Measurements from ENCODE around the gene TRAPPC8. TPM values are rescaled to one million over a fixed set of nuclear protein-coding genes. Genes with fewer than 3 reads are reported as not detected.

TRAPPC8 gene
- total RNA-seq, 1 donor from 2014 or later, result 51.5 TPM

DNA sequence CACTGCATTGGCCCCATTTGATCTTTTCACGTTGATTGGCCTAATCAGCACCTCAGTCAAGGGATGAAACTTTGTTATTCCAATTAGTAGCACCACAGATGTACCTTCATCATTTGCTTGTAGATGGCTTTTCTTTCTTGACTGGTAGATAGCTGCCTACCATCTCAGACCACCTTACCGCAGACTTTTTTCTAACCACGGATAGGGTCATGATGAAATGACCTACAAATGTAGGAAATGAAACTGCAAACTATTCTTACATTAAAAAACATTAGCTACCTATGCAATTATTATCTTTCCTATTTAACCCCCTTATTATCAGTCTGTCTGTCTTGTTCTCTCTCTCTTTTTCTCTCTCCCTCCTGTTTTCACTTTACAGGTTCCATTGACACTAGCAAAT lies 159.9 kb downstream of the TRAPPC8 start:
- no peaks in the 10 kb centered on the region for H3F3A ChIP-seq (ENCODE audit: low read depth)
- no peak overlapping the region for H3K4me2 ChIP-seq
- no peaks in the 10 kb centered on the region for H3K27me3 ChIP-seq
- no peak for DNase-seq (ENCODE audit: low spot score)
- H3K79me2 ChIP-seq (ENCODE audit: low read depth), result no peaks in the 10 kb centered on the region
- no peak overlapping the region for H2AFZ ChIP-seq (replicated peaks)
- H3K9me3 Mint-ChIP-seq, result peaks cover 13% of the 10 kb centered on the region
- peaks cover 4% of the 10 kb centered on the region for H3K36me3 Mint-ChIP-seq
- H3K9me3 ChIP-seq (ENCODE audit: low read depth), result peaks cover 9% of the 10 kb centered on the region
- H3K36me3 ChIP-seq, result no peaks in the 10 kb centered on the region
- H3K27ac ChIP-seq, result no peak overlapping the region
- peaks cover 2% of the 10 kb centered on the region for H3K27me3 Mint-ChIP-seq (ENCODE audit: insufficient read depth, low read depth)
- no peaks in the 10 kb centered on the region for H3K4me1 ChIP-seq
- H3K9ac ChIP-seq, result no peak overlapping the region
- no peak overlapping the region for H3K4me3 Mint-ChIP-seq
- no peaks in the 10 kb centered on the region for H3K4me1 Mint-ChIP-seq
- no peak overlapping the region for H3K4me3 ChIP-seq
- H4K20me1 ChIP-seq (ENCODE audit: low read depth), result no peaks in the 10 kb centered on the region
- TF ChIP-seq, protein P1, sequence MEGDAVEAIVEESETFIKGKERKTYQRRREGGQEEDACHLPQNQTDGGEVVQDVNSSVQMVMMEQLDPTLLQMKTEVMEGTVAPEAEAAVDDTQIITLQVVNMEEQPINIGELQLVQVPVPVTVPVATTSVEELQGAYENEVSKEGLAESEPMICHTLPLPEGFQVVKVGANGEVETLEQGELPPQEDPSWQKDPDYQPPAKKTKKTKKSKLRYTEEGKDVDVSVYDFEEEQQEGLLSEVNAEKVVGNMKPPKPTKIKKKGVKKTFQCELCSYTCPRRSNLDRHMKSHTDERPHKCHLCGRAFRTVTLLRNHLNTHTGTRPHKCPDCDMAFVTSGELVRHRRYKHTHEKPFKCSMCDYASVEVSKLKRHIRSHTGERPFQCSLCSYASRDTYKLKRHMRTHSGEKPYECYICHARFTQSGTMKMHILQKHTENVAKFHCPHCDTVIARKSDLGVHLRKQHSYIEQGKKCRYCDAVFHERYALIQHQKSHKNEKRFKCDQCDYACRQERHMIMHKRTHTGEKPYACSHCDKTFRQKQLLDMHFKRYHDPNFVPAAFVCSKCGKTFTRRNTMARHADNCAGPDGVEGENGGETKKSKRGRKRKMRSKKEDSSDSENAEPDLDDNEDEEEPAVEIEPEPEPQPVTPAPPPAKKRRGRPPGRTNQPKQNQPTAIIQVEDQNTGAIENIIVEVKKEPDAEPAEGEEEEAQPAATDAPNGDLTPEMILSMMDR (IDR thresholded peaks at IDR 0.05), result no peak
- no peak for TF ChIP-seq EZH2 (IDR thresholded peaks at IDR 0.05)
- TF ChIP-seq EZH2phosphoT487 (IDR thresholded peaks at IDR 0.05), result no peak
- no peak overlapping the region for H3K27ac Mint-ChIP-seq

Small RNAs within 50 kb of the gene (small RNA-seq; reads per million reads assigned to genes)
- gene RNU6-1050P, result not detected

Other genes with a start within 250 kb of the TRAPPC8 start
- not detected in 2 replicates for gene SLC25A52, start 182.2 kb downstream of the TRAPPC8 start, total RNA-seq (ENCODE audit: low replicate concordance)
- gene RNF125, start 75.7 kb upstream of the TRAPPC8 start, total RNA-seq (ENCODE audit: low replicate concordance), result 4.4 and 10.2 TPM in 2 replicates
- gene RNF138, start 148.7 kb upstream of the TRAPPC8 start, total RNA-seq (ENCODE audit: low replicate concordance), result 69.4 and 83.8 TPM in 2 replicates
- gene MEP1B, start 246.9 kb upstream of the TRAPPC8 start, total RNA-seq (ENCODE audit: low replicate concordance), result not detected in 2 replicates

Measured in neural progenitor cell (in vitro differentiated cells).